HG03565 (cell line): ENCODE measurements around the gene PFDN1.

Experiments
- ATAC-seq: cut with Tn5 transposase; IDR thresholded peaks from one replicate; pipeline ENCODE4 v1.9.1; 2021; ENCODE audit warnings: mild to moderate bottlenecking, moderate library complexity; ENCODE audit not compliant: unreplicated experiment

Gene PFDN1

DNA sequence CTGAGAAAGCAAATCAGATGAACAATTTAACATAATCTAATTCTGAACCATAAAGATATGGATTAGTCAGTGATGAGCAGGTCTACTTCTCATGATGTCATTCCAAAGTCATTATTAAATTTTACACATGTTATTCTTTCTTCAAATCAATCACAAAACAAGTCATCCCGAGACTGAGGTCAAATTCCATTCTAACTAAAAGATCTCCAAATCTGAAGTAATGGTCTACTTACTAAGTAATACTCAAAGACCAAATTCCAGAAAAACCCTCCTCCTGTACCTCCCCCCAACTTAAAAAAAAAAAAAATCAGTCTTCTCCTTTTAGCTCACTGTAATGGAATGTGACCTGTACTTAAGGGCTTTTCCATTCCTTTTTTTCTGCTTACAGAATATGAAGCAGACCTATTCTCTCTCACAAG lies 4.7 kb downstream of the PFDN1 start:
- no peak for ATAC-seq

DNA sequence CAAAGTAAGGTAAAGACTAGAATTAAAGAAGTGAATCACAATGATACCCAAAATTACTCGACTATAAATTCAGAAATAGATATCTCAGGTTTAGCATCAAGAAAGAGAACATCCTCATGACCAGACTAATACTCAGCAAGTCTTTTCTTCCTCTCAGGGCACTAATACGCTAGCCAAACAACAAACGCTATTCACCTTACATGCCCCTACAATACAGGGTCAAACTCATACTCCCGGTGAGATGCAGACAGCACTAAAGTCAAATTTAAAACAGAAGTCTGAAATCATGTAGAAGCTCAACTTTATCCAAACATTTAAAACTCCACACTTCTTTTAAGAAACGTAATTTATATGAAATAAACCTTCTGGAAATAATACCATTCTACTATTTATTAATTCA lies 5.6 kb downstream of the PFDN1 start:
- ATAC-seq = no peak

- ATAC-seq = no peak
These were observed 6.6 kb downstream of the PFDN1 start for GRCh38 chr5:140296289-140296688.

DNA sequence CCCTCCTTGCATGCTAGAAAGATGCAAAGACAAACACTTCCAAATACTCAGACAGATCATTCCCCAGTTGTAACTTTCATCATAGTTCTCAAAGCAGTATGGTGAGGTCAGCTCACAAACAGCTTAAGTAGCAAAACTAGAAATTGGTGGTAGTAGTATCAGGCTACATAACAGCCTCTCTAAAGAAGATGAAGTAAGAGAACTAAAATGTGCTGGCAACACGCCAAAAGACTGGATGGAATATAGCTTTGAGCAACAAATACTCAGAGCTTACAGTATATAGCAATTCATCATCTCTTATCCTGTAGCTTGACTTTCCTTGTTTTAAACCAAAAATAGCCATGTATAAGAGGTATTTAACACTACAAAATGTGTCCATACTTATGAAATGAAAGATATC lies 7.5 kb downstream of the PFDN1 start:
- ATAC-seq = no peak

GRCh38 chr5:140294753-140295152 lies 8.1 kb downstream of the PFDN1 start:
- no peak for ATAC-seq

- no peak for ATAC-seq
These were observed 9.1 kb downstream of the PFDN1 start for GRCh38 chr5:140293849-140294100.

DNA sequence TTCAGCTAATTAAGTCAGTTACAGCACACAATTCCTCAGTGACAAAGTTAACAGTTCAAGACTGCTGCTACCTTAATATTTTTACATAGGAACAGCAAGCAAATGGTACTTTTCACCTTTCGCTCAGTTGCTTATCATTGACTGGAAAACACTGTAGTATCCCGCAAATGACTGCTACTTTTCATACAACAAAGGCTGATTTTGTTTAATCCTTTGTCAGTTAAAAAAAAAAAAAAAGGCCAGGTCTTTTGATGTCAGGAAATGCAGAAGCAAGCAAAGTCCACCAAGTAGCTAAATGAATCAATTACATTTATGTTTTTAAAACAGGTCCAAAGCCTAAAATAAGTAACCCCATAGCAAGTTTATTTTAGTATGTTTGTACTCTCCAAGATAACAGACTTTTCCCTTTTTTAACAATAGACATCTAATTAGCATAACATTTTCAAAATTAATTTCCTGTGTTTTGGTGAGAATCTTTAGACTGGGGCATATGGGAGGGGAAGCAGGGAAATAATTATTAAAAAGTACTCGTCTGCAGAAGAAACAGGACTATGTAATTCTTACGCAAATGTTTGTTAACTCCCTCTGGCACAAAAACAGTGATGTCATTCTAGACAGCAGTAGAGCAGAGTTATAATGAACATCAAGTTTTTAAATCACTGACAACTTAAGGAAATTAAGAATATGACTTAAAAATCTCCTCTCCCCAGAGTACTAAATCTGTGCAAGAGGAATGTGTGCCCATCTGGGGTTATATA lies 9.6 kb downstream of the PFDN1 start:
- ATAC-seq = no peak

DNA sequence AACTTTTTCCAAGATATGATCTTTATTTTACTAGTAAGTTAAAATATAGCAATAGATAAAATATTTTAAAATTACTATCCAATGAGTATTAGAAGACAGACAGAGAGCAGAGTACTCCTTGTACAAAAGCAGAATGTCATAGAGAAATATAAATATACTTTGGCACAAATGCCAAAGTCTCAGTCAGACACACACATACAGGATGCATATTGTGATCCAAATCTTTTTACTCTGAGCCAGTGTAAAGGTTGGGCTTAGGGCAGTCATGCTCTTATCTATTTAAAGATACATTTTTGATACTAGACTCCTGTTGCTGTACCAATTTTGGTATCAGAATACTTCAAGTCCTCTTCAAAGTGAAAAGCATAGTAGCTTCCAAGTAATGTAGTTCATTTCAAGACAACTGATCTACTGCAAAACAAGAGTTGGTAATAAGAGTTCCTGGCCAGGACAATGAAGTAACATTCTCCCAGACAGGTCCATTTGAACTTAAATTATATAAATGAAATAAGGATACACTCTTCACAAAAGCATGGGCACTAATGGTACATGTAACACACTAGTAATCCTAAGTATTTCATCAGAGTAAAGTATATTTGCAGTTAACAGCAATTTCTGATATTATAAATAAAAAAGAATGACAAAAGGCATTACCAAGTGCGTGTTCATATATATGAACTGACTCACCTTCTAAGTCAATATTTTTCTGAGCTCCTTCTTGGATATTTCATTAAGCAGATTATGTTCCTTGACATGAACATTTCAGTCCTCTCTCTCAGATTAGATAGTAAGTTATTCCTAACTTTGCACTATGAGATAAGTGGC lies 10.5 kb downstream of the PFDN1 start:
- ATAC-seq = no peak

GRCh38 chr5:140287801-140288521 lies 14.9 kb downstream of the PFDN1 start:
- no peak for ATAC-seq

- no peak for ATAC-seq
These were observed 16.5 kb downstream of the PFDN1 start for GRCh38 chr5:140286424-140286823.

DNA sequence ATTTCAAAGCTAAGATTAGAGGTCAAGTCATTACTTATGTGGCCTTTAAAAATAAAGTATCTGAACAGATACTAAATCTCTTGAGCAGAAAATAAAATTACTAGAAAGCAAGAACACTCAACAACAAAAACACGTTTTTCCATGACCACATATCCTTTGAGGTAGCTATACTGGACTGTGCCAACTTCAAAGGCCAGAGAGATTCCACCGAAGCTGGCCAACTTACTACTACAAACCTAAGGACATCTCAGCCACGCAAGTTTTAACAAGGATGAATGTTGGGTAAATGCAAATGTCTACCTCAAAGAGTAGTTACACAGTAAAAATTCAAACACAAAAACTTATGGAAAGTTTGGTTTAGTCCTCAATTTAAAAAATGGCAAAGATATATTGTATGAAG lies 18.9 kb downstream of the PFDN1 start:
- ATAC-seq = no peak

DNA sequence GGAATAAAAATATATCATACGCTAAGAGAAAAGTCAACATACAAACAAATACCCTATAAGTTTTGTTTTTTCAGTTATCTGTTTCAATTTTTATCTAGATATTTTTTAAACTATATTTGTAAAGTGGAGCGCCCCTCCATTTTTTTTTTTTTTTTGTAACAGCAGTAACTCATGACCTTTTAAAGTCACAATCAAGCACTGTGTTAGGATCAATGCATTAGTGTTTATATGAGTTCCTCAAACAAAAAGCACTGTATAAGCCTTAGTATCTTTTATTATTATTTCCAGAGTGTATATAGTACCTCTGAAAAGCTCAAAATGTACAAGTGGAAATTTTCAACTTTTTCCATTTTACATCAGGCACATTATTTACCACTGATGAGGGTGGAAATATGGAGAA lies 20.6 kb downstream of the PFDN1 start:
- ATAC-seq = no peak

GRCh38 chr5:140275837-140276236 lies 27.1 kb downstream of the PFDN1 start:
- ATAC-seq = no peak

- ATAC-seq = no peak
These were observed 29.5 kb downstream of the PFDN1 start for GRCh38 chr5:140273401-140273877.

GRCh38 chr5:140270008-140270407 lies 32.9 kb downstream of the PFDN1 start:
- no peak for ATAC-seq

DNA sequence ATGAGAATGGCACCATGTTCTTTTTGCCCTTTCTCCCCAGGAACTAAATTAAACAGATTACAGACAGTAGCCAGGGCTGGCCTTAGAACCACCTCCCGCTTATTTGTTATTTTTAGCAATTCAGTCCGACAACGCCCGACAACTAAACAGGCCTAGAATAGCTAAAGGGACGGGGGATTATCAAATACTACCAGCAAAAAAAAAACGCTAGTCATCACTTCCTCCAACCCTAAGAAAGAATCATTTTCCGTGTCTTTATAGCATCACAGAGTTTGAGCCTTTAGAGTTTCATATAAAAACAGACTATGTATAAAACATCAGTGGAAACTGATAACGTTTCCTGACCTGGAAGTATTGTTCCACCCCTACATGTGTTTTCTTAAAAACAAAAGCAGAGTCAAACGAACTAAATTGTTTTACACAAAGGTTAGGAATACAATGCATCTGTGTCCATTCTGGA lies 35.3 kb downstream of the PFDN1 start:
- ATAC-seq = no peak

- no peak for ATAC-seq
These were observed 35.7 kb downstream of the PFDN1 start for GRCh38 chr5:140267201-140267540.

- no peak for ATAC-seq
These were observed 36.3 kb downstream of the PFDN1 start for GRCh38 chr5:140266471-140267200.

DNA sequence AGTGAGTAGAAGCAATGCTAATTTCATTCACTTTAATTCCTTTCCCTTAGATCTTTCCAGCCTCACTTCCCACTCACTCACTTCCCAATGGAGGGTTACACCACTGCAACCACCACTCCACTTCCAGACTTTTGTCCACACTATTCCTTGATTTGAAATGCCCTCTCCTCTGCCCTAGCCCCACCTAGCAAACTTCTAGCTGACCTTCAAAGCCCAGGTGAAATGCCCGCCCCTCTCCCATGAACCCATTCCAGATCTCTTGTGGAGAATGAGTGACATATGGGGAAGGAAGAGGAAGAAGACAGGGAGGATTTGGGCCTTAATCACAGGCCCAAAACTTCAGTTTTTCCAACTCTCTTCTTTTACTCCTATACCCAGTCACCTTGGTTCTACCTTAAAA lies 37.1 kb downstream of the PFDN1 start:
- ATAC-seq = no peak

- ATAC-seq = no peak
These were observed 40.1 kb downstream of the PFDN1 start for GRCh38 chr5:140262839-140263238.

GRCh38 chr5:140262221-140262620 lies 40.7 kb downstream of the PFDN1 start:
- no peak for ATAC-seq
